GM12865 (cell line): ENCODE results near the gene RSRC1.

Experiments
- DNase-seq: peaks from one replicate; pipeline ENCODE4 v3.0.0; 2010; ENCODE audit warnings: low read depth
- H3K4me3 ChIP-seq: 2 replicates; pipeline ENCODE4 v1.5.1; 2011; ENCODE audit warnings: mild to moderate bottlenecking, low read depth, low read length, control low read depth
- CTCF ChIP-seq: IDR thresholded peaks from 2 replicates; pipeline ENCODE4 v1.5.1; 2011; ENCODE audit warnings: low read length, control low read depth, low read depth, inconsistent platforms; ENCODE audit not compliant: insufficient read depth; ENCODE audit errors: missing control alignments

RSRC1 gene

DNA sequence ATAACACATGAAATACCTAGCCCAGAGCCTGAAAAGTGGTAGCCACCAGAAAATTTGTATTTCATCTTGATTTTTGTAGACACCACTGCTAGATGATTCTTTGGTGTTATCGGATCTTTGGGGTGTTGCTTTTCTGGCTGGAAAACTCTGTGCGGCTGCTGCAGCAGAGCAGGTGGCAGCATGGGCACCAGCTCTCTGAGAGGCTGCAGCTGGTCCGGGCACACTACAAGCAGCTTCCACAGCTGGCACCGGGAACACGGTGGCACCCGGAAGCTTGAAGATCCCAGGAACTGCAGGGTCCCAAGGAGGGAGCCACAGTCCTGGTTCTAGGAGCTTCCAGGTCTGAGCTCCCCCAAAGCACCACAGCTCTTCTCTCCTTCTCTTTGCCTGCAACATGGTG, 249.4 kb downstream of the RSRC1 start:
- DNase-seq = no peak
- H3K4me3 ChIP-seq = no peak overlapping the region
- no peak for TF ChIP-seq CTCF

DNA sequence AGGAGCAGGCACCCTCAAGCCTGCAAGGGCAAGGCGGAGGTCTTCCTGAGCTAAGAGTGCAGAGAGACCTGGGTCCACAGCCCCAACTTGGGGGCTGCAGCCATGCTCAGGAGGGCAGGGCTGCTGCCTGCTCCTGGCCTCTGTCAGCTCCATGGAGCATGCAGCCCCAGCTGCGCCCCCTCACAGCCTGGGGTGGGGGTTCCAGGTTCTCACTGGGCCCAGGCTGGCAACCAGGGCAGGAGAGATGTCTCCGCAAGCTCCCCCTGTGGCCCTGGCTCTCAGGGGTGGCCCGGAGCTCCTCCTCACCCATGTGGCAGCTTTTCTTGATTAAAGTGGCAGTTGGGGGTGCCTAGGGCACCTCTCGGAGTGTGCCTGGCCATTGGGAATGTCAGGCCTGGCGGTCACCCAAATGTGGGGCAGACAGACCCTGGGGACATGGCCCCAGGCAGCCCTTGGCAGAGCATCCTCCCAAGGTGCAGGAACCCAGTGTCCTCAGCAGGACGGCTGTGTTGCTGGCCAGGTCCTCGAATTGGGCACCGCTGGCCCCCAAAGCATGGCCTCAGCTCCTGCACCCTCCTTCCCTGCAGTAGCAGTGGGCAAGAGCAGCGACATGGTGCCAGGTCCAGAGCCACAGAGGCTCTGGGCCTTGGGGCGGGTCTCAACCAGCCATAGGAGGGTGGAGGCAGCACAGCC, 251.0 kb downstream of the RSRC1 start:
- no peak overlapping the region for H3K4me3 ChIP-seq
- TF ChIP-seq CTCF = no peak
- no peak for DNase-seq

DNA sequence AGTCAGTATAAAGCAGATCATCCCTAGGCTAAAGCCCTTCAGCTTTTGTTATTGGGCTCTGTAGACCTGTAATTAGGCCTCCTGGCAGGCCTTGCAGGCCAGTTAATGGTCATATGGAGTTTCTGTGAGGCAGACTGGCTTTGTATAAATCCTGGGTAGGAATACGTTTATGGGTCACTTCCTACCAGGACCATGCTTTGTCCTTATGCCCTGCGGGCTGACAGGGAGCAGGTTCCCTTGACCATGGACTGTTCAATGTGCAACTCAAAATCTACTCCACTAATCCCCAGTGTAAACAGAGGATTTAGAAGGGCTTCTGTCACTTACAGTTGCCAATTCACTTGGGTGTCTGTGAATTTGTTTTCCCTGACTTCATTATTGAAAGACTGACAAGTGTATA, 258.4 kb downstream of the RSRC1 start:
- no peak for TF ChIP-seq CTCF
- DNase-seq = no peak
- H3K4me3 ChIP-seq = no peak overlapping the region

DNA sequence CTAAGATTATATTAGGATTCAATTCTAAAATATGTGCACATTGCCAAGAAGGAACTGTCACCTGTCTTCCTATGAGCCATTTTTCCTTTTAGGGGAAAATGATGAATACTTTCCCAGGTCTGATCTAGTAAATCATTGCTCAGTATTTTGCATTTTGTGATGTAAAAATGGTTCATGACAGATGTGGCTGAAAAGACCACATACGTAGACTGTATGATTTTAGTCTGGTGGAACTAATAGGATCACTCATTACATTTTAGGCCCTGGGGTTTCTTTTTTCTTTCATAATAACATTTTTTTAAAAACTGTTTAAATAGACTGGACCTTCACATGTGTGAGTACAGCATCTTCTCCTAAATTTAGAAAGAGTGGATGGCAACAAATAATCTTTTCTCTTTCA, 259.4 kb downstream of the RSRC1 start:
- TF ChIP-seq CTCF = no peak
- H3K4me3 ChIP-seq = no peak overlapping the region
- no peak for DNase-seq

- TF ChIP-seq CTCF = no peak
- DNase-seq = no peak
- H3K4me3 ChIP-seq = no peak overlapping the region
Measured at GRCh38 chr3:158379517-158379916, 269.6 kb downstream of the RSRC1 start.

DNA sequence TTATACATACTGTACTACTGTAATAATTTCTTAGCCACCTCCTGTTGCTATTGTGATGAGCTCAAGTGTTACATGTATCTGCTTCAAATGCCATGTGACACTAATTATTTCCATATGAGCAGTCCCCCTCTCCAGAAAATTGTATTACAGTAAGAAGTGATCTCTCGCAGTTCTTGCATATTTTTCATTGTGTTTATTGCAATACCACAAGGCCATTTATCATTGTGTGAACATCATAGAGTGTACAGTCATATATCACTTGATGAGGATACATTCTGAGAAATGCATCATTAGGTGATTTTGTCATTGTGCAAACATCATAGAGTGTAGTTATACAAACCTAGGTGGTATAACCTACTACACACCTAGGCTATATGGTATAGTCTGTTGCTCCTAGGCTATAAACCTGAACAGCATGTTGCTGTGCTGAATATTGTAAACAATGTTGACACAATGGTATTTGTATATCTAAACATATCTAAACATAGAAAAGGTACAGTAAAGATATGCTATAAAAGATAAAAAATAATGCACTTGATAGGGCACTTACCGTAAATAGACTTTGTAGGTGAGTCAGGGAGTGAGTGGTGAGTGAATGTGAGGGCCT, 271.5 kb downstream of the RSRC1 start:
- no peak for TF ChIP-seq CTCF
- H3K4me3 ChIP-seq = no peak overlapping the region
- DNase-seq = no peak

DNA sequence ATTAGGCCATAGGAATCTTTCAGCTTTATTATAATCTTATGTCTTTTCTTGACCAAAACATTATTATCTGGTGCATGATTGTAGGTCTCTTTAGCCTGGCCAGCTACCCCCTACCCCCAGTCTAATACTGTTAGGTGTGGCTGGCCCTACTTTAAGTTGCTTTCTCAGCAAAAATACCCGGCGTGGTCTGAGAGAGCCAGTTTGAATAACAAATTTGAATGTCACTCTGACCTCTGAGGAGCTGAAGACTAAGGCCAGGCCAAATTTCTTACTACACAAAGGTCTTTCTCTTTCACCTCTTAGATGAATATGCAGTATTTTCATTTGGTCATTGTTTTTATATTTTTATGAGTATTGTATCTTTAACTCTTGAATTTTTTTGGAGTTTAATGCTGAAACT, 272.6 kb downstream of the RSRC1 start:
- no peak overlapping the region for H3K4me3 ChIP-seq
- DNase-seq = no peak
- no peak for TF ChIP-seq CTCF
